Lung (tissue), 12 donors: ENCODE measurements around the gene GNG3. TPM values are rescaled to one million over a fixed set of nuclear protein-coding genes. Genes with fewer than 3 reads are reported as not detected.
"Not testable (repeated sequence)": the region's sequence is repeated elsewhere in the genome, so short reads cannot be mapped to it uniquely, and the experiment has no call there.

Experiments used
- ATAC-seq: fragments of 200-7000 bp; cut with Tn5 transposase; one replicate; pipeline ENCODE4 v1.9.1; 2020; ENCODE audit warnings: moderate number of reproducible peaks; ENCODE audit not compliant: insufficient read depth, low FRiP score
- DNase-seq, 3 donors: peaks; one replicate each; pipeline ENCODE4 v3.0.0-alpha.2; 2013 to 2017
- H3K27ac ChIP-seq, 2 donors: one replicate each; pipeline ENCODE4 v1.5.1; 2013; ENCODE audit warnings: mild to moderate bottlenecking in 2 of 2, moderate library complexity in 2 of 2, control low read depth in 1 of 2, inconsistent platforms in 1 of 2, low read depth in 1 of 2, low read length in 1 of 2
- H3K27me3 ChIP-seq, 3 donors: one replicate each; pipeline ENCODE4 v1.5.1; 2013; ENCODE audit warnings: low read length in 2 of 3; ENCODE audit not compliant: control insufficient read depth in 3 of 3, insufficient read depth in 3 of 3
- H3K36me3 ChIP-seq, 4 donors: one replicate each; pipeline ENCODE4 v1.5.1; 2013; ENCODE audit warnings: low read length in 4 of 4, mild to moderate bottlenecking in 1 of 4, moderate library complexity in 1 of 4; ENCODE audit not compliant: control insufficient read depth in 4 of 4, insufficient read depth in 4 of 4
- H3K4me1 ChIP-seq, 5 donors: one replicate each; pipeline ENCODE4 v1.5.1; 2013; ENCODE audit warnings: low read length in 5 of 5, mild to moderate bottlenecking in 2 of 5, moderate library complexity in 1 of 5; ENCODE audit not compliant: control insufficient read depth in 5 of 5, insufficient read depth in 5 of 5
- H3K4me3 ChIP-seq: one replicate; pipeline ENCODE4 v1.5.1; 2013; ENCODE audit warnings: mild to moderate bottlenecking, control low read depth, moderate library complexity
- H3K9ac ChIP-seq, 2 donors: one replicate each; pipeline ENCODE4 v1.5.1; 2013; ENCODE audit warnings: low read length in 2 of 2, control low read depth in 1 of 2; ENCODE audit not compliant: insufficient read depth in 1 of 2
- H3K9me3 ChIP-seq, 4 donors: one replicate each; pipeline ENCODE4 v1.5.1; 2013; ENCODE audit warnings: low read length in 3 of 4, mild to moderate bottlenecking in 1 of 4, moderate library complexity in 1 of 4; ENCODE audit not compliant: control insufficient read depth in 4 of 4, insufficient read depth in 3 of 4
- WGBS, 2 donors: extraction: QIAGEN DNeasy Blood & Tissue Kit; methylation state at CpG; one replicate each; pipeline ENCODE4 v1.1.7; 2013; 5-methylcytosine and 5-hydroxymethylcytosine counted together
- polyA plus RNA-seq, 2 donors: library from polyadenylated mRNA; stranded (reverse); fragments of 200-250 nt; gene quantifications; one replicate each; pipeline ENCODE4 v1.2.1, GENCODE V29; 2013
- total RNA-seq, 2 donors: library from RNA; depleted of rRNA in 1 of 2; stranded (reverse); fragments of >200 nt in 1 of 2; gene quantifications; one replicate each; pipeline ENCODE4 v1.2.1, GENCODE V29; 2014 to 2021
- TF ChIP-seq, protein P1 (sequence below): IDR thresholded peaks from 2 replicates; pipeline ENCODE4 v1.5.1; 2012; ENCODE audit warnings: mild to moderate bottlenecking; ENCODE audit errors: control extremely low read depth, extremely low read depth
- donor health status: control.
- donor health status: control.
- donor health status: Bipolar disorder and iron deficiency.
- donor health status: healthy.
- donor health status: DM: yes; HTN: yes; CAD: no.

GNG3 gene
- total and polyA plus RNA-seq, 4 donors, result 0.05 to 0.40 (median 0.26) TPM; not detected in 1

DNA sequence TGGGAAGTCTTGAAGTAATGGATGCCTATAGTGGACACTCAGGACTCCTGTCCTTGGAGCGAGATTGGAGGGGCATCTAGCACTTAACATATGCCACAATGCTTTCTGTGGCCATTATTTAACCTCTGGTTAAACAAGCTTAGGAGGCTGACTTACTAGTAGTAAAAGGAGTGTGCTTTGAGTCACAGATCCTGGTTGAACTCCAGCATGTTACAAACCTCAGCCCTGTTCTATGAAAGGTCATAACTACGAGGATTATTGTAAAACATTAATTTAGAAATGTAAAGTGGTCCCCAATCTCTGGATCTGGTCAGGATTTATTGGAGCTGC lies 34.3 kb upstream of the GNG3 start:
- Histone ChIP-seq H3K36me3 (peaks cover 0 to 19% (median 8%) of the 10 kb centered on the region in 4 donors), H3K4me1 (peaks cover 5 to 14% (median 7%) of the 10 kb centered on the region in 5 donors), H3K9ac (no peak overlapping the region), H3K4me3 (no peak overlapping the region), H3K27ac (no peak overlapping the region), H3K9me3 (no peaks in the 10 kb centered on the region), H3K27me3 (no peaks in the 10 kb centered on the region)
- no peak for DNase-seq
- TF ChIP-seq, protein P1, sequence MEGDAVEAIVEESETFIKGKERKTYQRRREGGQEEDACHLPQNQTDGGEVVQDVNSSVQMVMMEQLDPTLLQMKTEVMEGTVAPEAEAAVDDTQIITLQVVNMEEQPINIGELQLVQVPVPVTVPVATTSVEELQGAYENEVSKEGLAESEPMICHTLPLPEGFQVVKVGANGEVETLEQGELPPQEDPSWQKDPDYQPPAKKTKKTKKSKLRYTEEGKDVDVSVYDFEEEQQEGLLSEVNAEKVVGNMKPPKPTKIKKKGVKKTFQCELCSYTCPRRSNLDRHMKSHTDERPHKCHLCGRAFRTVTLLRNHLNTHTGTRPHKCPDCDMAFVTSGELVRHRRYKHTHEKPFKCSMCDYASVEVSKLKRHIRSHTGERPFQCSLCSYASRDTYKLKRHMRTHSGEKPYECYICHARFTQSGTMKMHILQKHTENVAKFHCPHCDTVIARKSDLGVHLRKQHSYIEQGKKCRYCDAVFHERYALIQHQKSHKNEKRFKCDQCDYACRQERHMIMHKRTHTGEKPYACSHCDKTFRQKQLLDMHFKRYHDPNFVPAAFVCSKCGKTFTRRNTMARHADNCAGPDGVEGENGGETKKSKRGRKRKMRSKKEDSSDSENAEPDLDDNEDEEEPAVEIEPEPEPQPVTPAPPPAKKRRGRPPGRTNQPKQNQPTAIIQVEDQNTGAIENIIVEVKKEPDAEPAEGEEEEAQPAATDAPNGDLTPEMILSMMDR, result no peak
- ATAC-seq, result no peak
- 90 to 96% methylated on average over 2 of the region's 2 CpGs for WGBS, 2 donors

DNA sequence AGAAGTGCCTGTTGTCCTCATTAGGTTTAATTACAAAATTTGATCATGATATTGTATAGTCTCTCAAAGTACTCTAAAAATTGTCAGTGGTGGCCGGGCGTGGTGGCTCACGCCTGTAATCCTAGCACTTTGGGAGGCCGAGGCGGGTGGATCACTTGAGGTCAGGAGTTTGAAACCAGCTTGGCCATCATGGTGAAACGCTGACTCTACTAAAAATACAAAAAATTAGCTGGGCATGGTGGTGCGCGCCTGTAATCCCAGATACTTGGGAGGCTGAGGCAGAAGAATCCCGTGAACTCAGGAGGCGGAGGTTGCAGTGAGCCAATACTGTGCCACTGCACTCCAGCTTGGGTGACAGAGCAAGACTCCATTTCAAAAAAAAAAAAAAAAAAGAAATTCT lies 32.1 kb upstream of the GNG3 start:
- DNase-seq, H3K9ac ChIP-seq, ATAC-seq, H3K27ac ChIP-seq, H3K4me3 ChIP-seq, H3K9me3 ChIP-seq, H3K27me3 ChIP-seq: not testable (repeated sequence)
- Histone ChIP-seq H3K36me3 (peaks cover 2 to 18% (median 7%) of the 10 kb centered on the region in 4 donors), H3K4me1 (peaks cover 7 to 16% (median 7%) of the 10 kb centered on the region in 5 donors)
- WGBS, 2 donors, result 94 to 96% methylated on average over 10 of the region's 10 CpGs

DNA sequence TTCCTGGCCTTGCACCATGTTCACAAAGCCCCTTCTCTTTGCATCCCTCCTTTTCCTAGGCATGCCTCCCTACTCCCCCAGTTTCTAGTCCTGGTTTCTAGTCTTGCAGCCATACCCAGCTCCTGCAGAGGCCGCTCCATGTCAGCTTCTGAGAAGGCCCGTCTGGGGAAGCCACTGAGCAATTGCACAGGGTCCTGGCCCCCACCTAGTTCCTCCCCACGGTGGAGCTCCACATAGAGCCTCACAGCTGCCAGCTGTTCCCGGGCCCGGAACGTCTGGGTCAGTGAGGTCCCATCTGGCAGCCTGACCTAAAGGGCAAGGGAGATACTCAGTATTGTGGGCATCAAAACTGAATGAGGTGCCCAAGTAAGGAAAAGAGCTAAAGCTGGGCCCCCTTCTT lies 30.8 kb upstream of the GNG3 start:
- TF ChIP-seq, protein P1, result no peak
- ATAC-seq, result no peak
- no peak for DNase-seq
- H3K9ac ChIP-seq, result no peak overlapping the region
- 54 to 61% methylated on average over 6 of the region's 6 CpGs for WGBS, 2 donors
- H3K36me3 ChIP-seq, result peaks cover 2 to 18% (median 7%) of the 10 kb centered on the region in 4 donors
- H3K4me1 ChIP-seq, result peaks cover 0 to 16% (median 7%) of the 10 kb centered on the region in 5 donors
- H3K9me3 ChIP-seq, result no peaks in the 10 kb centered on the region
- H3K4me3 ChIP-seq, result no peak overlapping the region
- H3K27me3 ChIP-seq, result no peaks in the 10 kb centered on the region
- H3K27ac ChIP-seq, result peak overlapping the region in 1 of 2 donors; percentile 41

DNA sequence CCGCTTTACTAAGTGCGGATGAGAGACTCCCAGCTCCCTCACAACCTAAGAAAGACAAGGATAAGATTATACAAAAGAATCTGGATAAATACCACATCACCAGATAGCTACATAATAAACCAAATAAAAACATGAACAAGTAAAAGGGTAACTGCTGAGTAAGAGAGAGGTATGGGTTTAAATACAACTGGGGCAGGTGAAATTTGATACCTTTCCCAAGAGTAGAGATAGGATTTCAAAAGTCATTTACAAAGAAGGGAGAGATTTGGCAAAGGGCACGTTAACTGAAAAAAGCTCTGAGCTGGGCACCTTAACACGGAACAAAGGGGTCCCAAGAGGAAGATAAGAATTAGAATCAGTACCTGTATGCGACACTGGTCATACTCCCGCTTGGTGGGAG lies 30.3 kb upstream of the GNG3 start:
- H3K27me3 ChIP-seq, result no peaks in the 10 kb centered on the region
- no peak for DNase-seq
- no peak overlapping the region for H3K9ac ChIP-seq
- TF ChIP-seq, protein P1, result no peak
- no peak for ATAC-seq
- H3K4me3 ChIP-seq, result no peak overlapping the region
- H3K9me3 ChIP-seq, result no peaks in the 10 kb centered on the region
- H3K4me1 ChIP-seq, result peaks cover 0 to 16% (median 7%) of the 10 kb centered on the region in 5 donors
- no peak overlapping the region for H3K27ac ChIP-seq
- peaks cover 2 to 18% (median 7%) of the 10 kb centered on the region in 4 donors for H3K36me3 ChIP-seq
- WGBS, 2 donors, result 89 to 94% methylated on average over 6 of the region's 6 CpGs
